ENCODE measurements around the gene PLA1A.
"Not testable (repeated sequence)": the region's sequence is repeated elsewhere in the genome, so short reads cannot be mapped to it uniquely, and the experiment has no call there.

Gene PLA1A

GRCh38 chr3:119665954-119666559, 68.4 kb downstream of the PLA1A start:
- DNase-seq, result no peak

- DNase-seq, result no peak
Observed at GRCh38 chr3:119669906-119670570, 72.4 kb downstream of the PLA1A start.

GRCh38 chr3:119672776-119673175, 75.1 kb downstream of the PLA1A start:
- no peak for DNase-seq

- no peak for DNase-seq
Observed at GRCh38 chr3:119673875-119674274, 76.2 kb downstream of the PLA1A start.

- no peak for DNase-seq
Observed at GRCh38 chr3:119675188-119675874, 77.6 kb downstream of the PLA1A start.

GRCh38 chr3:119676020-119676419, 78.3 kb downstream of the PLA1A start:
- DNase-seq, result no peak

- peak; percentile 93 to 95 for DNase-seq
Observed at GRCh38 chr3:119676771-119677640, 79.3 kb downstream of the PLA1A start, which contains the start of gene COX17. COX17 (minus strand) TSS chr3:119677406; CDS start chr3:119677310, 96 bp downstream.

GRCh38 chr3:119677641-119677934, 79.9 kb downstream of the PLA1A start:
- no peak for DNase-seq

GRCh38 chr3:119678209-119678608, 80.5 kb downstream of the PLA1A start:
- not testable (repeated sequence) for DNase-seq

All from activated CD4-positive, alpha-beta T cell treated with anti-CD3 and anti-CD28 coated beads, Interleukin-2, amount 50 U/mL, for 48 hours (primary cell).